HepG2 (cell line): ENCODE results near the gene SMAD2. TPM values are rescaled to one million over a fixed set of nuclear protein-coding genes. Genes with fewer than 3 reads are reported as not detected.

Source experiments
- ATAC-seq: fragments of 200-7000 bp; cut with Tn5 transposase; 3 replicates; pipeline ENCODE4 v1.9.1; 2020; ENCODE audit warnings: mild to moderate bottlenecking, moderate library complexity
- BruUV-seq: library from RNA; stranded (reverse); fragments of 400-500 nt; replicated peaks from 2 replicates; lab custom pipeline; 2021; lab: Mats Ljungman, UMichigan
- CTCF ChIA-PET: fragments of 300-600 bp; formaldehyde crosslinking; extraction: SDS; loops from one replicate; lab custom pipeline; 2021; ENCODE audit warnings: low total read pairs, inconsistent platforms, low intra/inter-chr PET ratio; lab: Yijun Ruan, JAX
- POLR2A ChIA-PET: fragments of 350-600 bp; sonication (Branson Sonifier 250); formaldehyde crosslinking; loops from one replicate; lab custom pipeline; 2020; ENCODE audit warnings: antibody characterized with exemption, inconsistent platforms; lab: Yijun Ruan, JAX
- DNase-seq: peaks from one replicate; pipeline ENCODE4 v3.0.0-alpha.2; 2015; ENCODE audit warnings: low spot score
- FAIRE-seq: peaks from 3 replicates; lab custom pipeline; 2011; peaks lifted over from hg19 to GRCh38; lab: Jason Lieb, UNC
- H2AFZ ChIP-seq: one replicate; pipeline ENCODE4 v1.6.1; 2011; ENCODE audit warnings: low read length, inconsistent platforms
- H3K27ac ChIP-seq: fragments of 300-600 bp; 3 replicates; pipeline ENCODE4 v1.8.0; 2011; ENCODE audit warnings: mixed run types, mild to moderate bottlenecking, mixed read lengths, low read length, inconsistent platforms; ENCODE audit not compliant: insufficient read depth; ENCODE audit errors: extremely low read length
- H3K27me3 ChIP-seq, 2 experiments: fragments of 200-600 bp in 1 of 2; 2 replicates in 1 of 2; 3 replicates in 1 of 2; pipeline versions ENCODE4 v1.6.0 to v1.8.0; 2011; ENCODE audit warnings: low read length in 2 of 2, mild to moderate bottlenecking in 2 of 2, moderate library complexity in 2 of 2, inconsistent platforms in 1 of 2; ENCODE audit not compliant: insufficient read depth in 2 of 2, control insufficient read depth in 1 of 2
- H3K36me3 ChIP-seq, 2 experiments: fragments of 200-600 bp in 1 of 2; replicated peaks in 1 of 2; 2 replicates in 1 of 2; 3 replicates in 1 of 2; pipeline versions ENCODE4 v1.5.1 to v1.8.0; 2011; ENCODE audit warnings: low read length in 2 of 2, inconsistent platforms in 1 of 2; ENCODE audit not compliant: insufficient read depth in 2 of 2, control insufficient read depth in 1 of 2
- H3K4me1 ChIP-seq: 2 replicates; pipeline ENCODE4 v1.5.1; 2012; ENCODE audit warnings: low read length, inconsistent platforms; ENCODE audit not compliant: insufficient read depth
- H3K4me2 ChIP-seq: 2 replicates; pipeline ENCODE4 v1.6.0; 2011; ENCODE audit warnings: low read depth, low read length, inconsistent platforms
- H3K4me3 ChIP-seq, 3 experiments: fragments of 200-600 bp in 1 of 3; sonication (generic), shearing (Covaris generic) in 1 of 3; replicated peaks in 1 of 3; 2 replicates each; pipeline ENCODE4 v1.5.1; 2011 to 2016; ENCODE audit warnings: low read length in 3 of 3, inconsistent platforms in 2 of 3, low read depth in 2 of 3, mild to moderate bottlenecking in 2 of 3, control low read depth in 1 of 3, mixed read lengths in 1 of 3; ENCODE audit not compliant: insufficient read depth in 1 of 3
- H3K79me2 ChIP-seq: one replicate; pipeline ENCODE4 v1.6.1; 2011; ENCODE audit warnings: low read length, inconsistent platforms; ENCODE audit not compliant: insufficient read depth
- H3K9ac ChIP-seq: 2 replicates; pipeline ENCODE4 v1.6.0; 2011; ENCODE audit warnings: mild to moderate bottlenecking, low read depth, low read length, inconsistent platforms; ENCODE audit not compliant: insufficient read depth
- H3K9me3 ChIP-seq: 2 replicates; pipeline ENCODE4 v1.5.1; 2012; ENCODE audit warnings: mild to moderate bottlenecking, low read length
- H4K20me1 ChIP-seq: 2 replicates; pipeline ENCODE4 v1.6.0; 2011; ENCODE audit warnings: inconsistent platforms, mild to moderate bottlenecking, low read length, moderate library complexity; ENCODE audit not compliant: insufficient read depth
- AGO2 ChIP-seq: fragments of 200-400 bp; formaldehyde crosslinking; optimal IDR thresholded peaks from 2 replicates; pipeline ENCODE3; 2017; ENCODE audit warnings: mild to moderate bottlenecking, low read depth, low read length, moderate library complexity
- ATF7-NPFF ChIP-seq: sonication (generic); formaldehyde crosslinking; IDR thresholded peaks from 2 replicates; pipeline ENCODE4 v1.8.1; 2023; ENCODE audit warnings: mild to moderate bottlenecking, low read depth, missing genetic modification reagents, moderate library complexity
- BATF2 ChIP-seq: sonication (generic); formaldehyde crosslinking; IDR thresholded peaks from 2 replicates; pipeline ENCODE4 v1.8.0; 2022; ENCODE audit warnings: mild to moderate bottlenecking, missing genetic modification reagents, moderate library complexity
- HNF1B ChIP-seq: sonication (generic); formaldehyde crosslinking; IDR thresholded peaks from 2 replicates; pipeline ENCODE4 v1.5.1; 2020; ENCODE audit warnings: mild to moderate bottlenecking, moderate library complexity, missing genetic modification reagents
- KLF13 ChIP-seq: sonication (generic); formaldehyde crosslinking; IDR thresholded peaks from 2 replicates; pipeline ENCODE4 v1.4.0; 2020; ENCODE audit warnings: mild to moderate bottlenecking, missing genetic modification reagents
- NFAT5 ChIP-seq: sonication (generic); formaldehyde crosslinking; IDR thresholded peaks from 2 replicates; pipeline ENCODE4 v1.4.0; 2020; ENCODE audit warnings: missing genetic modification reagents
- STAG1 ChIP-seq: sonication (generic); formaldehyde crosslinking; IDR thresholded peaks from 2 replicates; pipeline ENCODE4 v1.4.0; 2020; ENCODE audit warnings: missing genetic modification reagents
- TSC22D2 ChIP-seq: sonication (generic); formaldehyde crosslinking; IDR thresholded peaks from 2 replicates; pipeline ENCODE4 v1.5.1; 2020; ENCODE audit warnings: missing genetic modification reagents, mild to moderate bottlenecking, borderline replicate concordance
- ZFP82 ChIP-seq: sonication (generic); formaldehyde crosslinking; IDR thresholded peaks from 2 replicates; pipeline ENCODE4 v1.5.1; 2020; ENCODE audit warnings: mild to moderate bottlenecking, missing genetic modification reagents, borderline replicate concordance
- ZNF546 ChIP-seq: sonication (generic); formaldehyde crosslinking; conservative IDR thresholded peaks from 2 replicates; pipeline ENCODE4 v1.8.1; 2023; ENCODE audit warnings: mild to moderate bottlenecking, missing genetic modification reagents
- ZNF567 ChIP-seq: sonication (generic); formaldehyde crosslinking; IDR thresholded peaks from 2 replicates; pipeline ENCODE4 v1.8.1; 2023; ENCODE audit warnings: mild to moderate bottlenecking, missing genetic modification reagents, borderline replicate concordance
- ZSCAN25 ChIP-seq: sonication (generic); formaldehyde crosslinking; IDR thresholded peaks from 2 replicates; pipeline ENCODE4 v1.8.0; 2022; ENCODE audit warnings: mild to moderate bottlenecking, missing genetic modification reagents
- WGBS: methylation state at CpG from one replicate; pipeline ENCODE4 v1.1.6; 2017; ENCODE audit warnings: low lambda C conversion rate; 5-methylcytosine and 5-hydroxymethylcytosine counted together
- in situ Hi-C: cut with HindIII; loops from 2 replicates; pipeline ENCODE4 v1.10.0; 2017; ENCODE audit warnings: low pct_unique_long_range_greater_than_20kb; ENCODE audit not compliant: extremely low pct_ligation_motif_present
- intact Hi-C: fragments of 100-400 bp; cut with micrococcal nuclease; formaldehyde crosslinking; loops from one replicate; pipeline ENCODE4 v1.10.0; 2022; ENCODE audit not compliant: unreplicated experiment
- polyA plus RNA-seq, 8 experiments: library from polyadenylated mRNA; depleted of rRNA in 3 of 8; stranded (reverse) in 7 of 8; unstranded in 1 of 8; fragments of >200 nt; fragmentation: Illumina TruSeq in 4 of 8; extraction: Trizol in 4 of 8; gene quantifications; 2 replicates each; pipeline versions ENCODE4 v1.2.1 to v1.2.3, GENCODE V29; 2011 to 2016; ENCODE audit warnings: low read depth in 4 of 8, missing spikeins in 1 of 8, mixed read lengths in 1 of 8; ENCODE audit not compliant: insufficient read depth in 1 of 8
- total RNA-seq, 5 experiments: library from RNA; depleted of rRNA; stranded (reverse); fragments of >200 nt; fragmentation: Illumina TruSeq; extraction: Trizol; gene quantifications; 2 replicates each; pipeline ENCODE4 v1.2.3, GENCODE V29; 2016; ENCODE audit warnings: low read depth in 1 of 5

The SMAD2 gene
- total and polyA plus RNA-seq, 2 of the 13 experiments (the other 11 are each of a cell fraction or from before 2014, with no cell fraction given): 40.2 to 96.2 TPM

GRCh38 chr18:47908592-47908991 is 21.9 kb downstream of the SMAD2 start:
- Histone ChIP-seq H3K9me3 (peaks cover 13% of the 10 kb centered on the region), H3K9ac (no peak overlapping the region), H3K4me2 (no peak overlapping the region), H2AFZ (no peak overlapping the region), H3K79me2 (peaks cover 95% of the 10 kb centered on the region), H3K36me3 (peaks cover 0 to 4% of the 10 kb centered on the region in 2 experiments; a peak in 1 of 5 replicates), H4K20me1 (peaks cover 19% of the 10 kb centered on the region; the same call in 1 of the 2 replicates), H3K27me3 (no peaks in the 10 kb centered on the region), H3K4me1 (peaks cover 43% of the 10 kb centered on the region), H3K4me3 (no peak overlapping the region), H3K27ac (no peak overlapping the region)
- no peak for ATAC-seq
- ChIA-PET POLR2A (no interaction called here), CTCF (no interaction called here)
- WGBS: 98% methylated on average over 6 of the region's 6 CpGs
- intact Hi-C loops: no loop called here
- no peak for FAIRE-seq
- no peak for DNase-seq
- no TSS peak for BruUV-seq
- in situ Hi-C loops: no loop called here
- TF ChIP-seq ZFP82 (CRISPR knock-in tag) (no peak), ZNF546 (CRISPR knock-in tag) (no peak), STAG1 (CRISPR knock-in tag) (no peak), ZNF567 (no peak), KLF13 (CRISPR knock-in tag) (no peak), AGO2 (no peak), ATF7-NPFF (CRISPR knock-in tag) (no peak), NFAT5 (no peak), BATF2 (CRISPR knock-in tag) (no peak), ZSCAN25 (CRISPR knock-in tag) (no peak), TSC22D2 (CRISPR knock-in tag) (no peak), HNF1B (CRISPR knock-in tag) (no peak)
